GM18498 (cell line): ENCODE results near the gene FAM50B.
"Not testable (repeated sequence)": the region's sequence is repeated elsewhere in the genome, so short reads cannot be mapped to it uniquely, and the experiment has no call there.

Experiments
- ATAC-seq: cut with Tn5 transposase; IDR thresholded peaks from one replicate; pipeline ENCODE4 v1.9.1; 2021; ENCODE audit warnings: mild to moderate bottlenecking, moderate library complexity; ENCODE audit not compliant: unreplicated experiment

Gene FAM50B

DNA sequence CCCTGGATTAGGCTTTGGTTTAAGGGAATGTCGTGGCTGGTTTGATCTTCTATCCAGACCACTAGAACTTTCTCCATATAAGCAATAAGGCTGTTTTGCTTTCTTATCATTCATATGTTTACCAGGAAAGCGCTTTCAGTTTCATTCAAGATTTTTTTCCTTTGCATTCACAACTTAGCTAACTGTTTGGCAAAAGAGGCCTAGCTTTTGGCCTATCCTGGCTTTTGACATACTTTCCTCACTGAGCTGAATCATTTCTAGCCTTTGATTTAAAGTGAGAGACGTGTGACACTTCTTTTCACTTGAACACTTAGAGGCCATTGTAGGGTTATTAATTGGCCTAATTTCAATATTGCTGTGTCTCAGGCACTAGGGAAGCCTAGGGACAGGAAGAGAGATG, 1.7 kb upstream of the FAM50B start:
- no peak for ATAC-seq

- ATAC-seq, result no peak
Observed at GRCh38 chr6:3848380-3848779, 793 bp upstream of the FAM50B start.

DNA sequence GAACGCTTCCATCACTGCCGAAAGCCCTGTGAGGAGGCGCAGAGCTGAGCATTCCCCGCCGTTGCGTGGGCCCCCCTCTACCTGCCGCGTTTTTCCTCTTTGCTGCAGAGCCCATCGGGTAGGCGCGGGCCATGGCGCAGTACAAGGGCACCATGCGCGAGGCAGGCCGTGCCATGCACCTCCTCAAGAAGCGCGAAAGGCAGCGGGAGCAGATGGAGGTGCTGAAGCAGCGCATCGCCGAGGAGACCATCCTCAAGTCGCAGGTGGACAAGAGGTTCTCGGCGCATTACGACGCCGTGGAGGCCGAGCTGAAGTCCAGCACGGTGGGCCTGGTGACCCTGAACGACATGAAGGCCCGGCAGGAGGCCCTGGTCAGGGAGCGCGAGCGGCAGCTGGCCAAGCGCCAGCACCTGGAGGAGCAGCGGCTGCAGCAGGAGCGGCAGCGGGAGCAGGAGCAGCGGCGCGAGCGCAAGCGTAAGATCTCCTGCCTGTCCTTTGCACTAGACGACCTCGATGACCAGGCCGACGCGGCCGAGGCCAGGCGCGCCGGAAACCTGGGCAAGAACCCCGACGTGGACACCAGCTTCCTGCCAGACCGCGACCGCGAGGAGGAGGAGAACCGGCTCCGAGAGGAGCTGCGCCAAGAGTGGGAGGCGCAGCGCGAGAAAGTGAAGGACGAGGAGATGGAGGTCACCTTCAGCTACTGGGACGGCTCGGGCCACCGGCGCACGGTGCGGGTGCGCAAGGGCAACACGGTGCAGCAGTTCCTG, 693 bp downstream of the FAM50B start:
- ATAC-seq, result no peak

DNA sequence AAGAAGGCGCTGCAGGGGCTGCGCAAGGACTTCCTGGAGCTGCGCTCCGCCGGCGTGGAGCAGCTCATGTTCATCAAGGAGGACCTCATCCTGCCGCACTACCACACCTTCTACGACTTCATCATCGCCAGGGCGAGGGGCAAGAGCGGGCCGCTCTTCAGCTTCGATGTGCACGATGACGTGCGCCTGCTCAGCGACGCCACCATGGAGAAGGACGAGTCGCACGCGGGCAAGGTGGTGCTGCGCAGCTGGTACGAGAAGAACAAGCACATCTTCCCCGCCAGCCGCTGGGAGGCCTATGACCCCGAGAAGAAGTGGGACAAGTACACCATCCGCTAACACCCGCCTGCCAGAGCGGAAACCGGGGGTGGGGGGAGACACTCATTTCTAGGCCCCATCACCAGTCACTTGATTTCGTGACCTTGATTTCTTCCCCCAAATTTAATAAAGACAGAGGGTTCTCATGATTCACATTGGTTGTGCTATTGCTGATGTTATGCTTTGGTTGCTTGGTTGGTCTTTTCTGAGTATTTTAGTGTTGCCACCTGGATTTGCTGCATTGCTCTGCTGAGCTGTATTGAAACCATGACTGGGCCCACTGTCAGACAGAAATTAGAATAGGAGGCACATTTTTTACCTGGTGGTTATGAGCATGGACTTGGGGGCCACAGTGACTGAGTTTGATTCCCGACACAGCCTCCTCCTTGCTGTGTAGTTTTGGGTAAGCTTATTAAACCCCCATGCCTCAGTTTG, 1.5 kb downstream of the FAM50B start:
- no peak for ATAC-seq

DNA sequence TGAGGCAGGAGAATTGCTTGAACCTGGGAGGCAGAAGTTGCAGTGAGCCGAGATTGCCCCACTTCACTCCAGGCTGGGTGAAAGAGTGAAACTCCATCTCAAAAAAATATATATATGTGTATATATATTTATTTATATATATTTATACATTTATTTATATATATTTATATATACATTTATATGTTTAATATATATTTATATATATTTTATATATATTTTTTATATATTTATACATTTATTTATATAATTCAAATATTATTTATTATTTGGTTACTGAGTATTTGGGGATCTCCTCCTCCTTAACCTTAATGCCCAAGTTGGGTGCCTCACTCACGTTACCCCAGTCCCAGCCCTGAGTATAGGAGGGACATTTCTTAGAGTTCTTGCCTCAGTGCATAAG, 2.7 kb downstream of the FAM50B start:
- ATAC-seq, result no peak

DNA sequence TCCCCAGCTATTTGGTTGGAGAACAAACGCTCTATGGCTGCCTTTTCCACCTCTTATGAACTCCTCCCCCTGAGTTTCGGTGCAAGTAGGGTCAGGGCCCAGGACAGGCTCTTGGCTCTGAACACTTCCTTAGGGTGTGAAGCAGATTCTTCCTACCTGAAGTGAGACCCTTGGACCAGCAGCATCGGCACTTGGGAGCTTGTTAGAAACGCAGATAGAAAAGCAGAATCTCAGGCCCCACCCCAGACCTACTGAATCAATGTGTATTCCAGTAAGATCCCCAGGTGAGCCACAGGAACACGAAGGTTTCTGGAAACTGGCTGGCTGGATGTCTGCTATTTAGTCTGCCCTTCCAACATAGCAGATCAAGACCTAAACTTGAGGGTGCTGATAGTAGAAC, 3.2 kb downstream of the FAM50B start:
- no peak for ATAC-seq

- ATAC-seq, result no peak
Observed at GRCh38 chr6:3855866-3856265, 6.7 kb downstream of the FAM50B start.

DNA sequence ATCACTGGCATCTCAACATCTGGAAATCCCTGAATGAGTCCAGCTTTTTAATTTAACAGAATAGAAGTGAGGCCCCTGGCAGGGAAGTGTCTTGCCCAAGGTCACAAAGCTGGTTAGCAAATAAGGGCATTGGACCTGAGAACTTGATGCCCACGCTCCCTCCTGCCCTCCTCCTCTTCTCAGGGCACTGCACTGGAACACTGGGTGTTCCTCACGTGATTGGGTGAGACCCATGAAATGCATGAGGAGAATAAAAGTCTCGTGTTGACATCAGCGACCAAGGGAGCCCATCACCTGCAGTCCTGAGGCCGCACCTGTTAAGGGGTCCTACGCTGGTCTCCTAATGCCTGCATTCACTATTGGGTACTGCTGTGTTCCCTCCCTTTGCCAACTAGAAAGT, 7.4 kb downstream of the FAM50B start:
- no peak for ATAC-seq

DNA sequence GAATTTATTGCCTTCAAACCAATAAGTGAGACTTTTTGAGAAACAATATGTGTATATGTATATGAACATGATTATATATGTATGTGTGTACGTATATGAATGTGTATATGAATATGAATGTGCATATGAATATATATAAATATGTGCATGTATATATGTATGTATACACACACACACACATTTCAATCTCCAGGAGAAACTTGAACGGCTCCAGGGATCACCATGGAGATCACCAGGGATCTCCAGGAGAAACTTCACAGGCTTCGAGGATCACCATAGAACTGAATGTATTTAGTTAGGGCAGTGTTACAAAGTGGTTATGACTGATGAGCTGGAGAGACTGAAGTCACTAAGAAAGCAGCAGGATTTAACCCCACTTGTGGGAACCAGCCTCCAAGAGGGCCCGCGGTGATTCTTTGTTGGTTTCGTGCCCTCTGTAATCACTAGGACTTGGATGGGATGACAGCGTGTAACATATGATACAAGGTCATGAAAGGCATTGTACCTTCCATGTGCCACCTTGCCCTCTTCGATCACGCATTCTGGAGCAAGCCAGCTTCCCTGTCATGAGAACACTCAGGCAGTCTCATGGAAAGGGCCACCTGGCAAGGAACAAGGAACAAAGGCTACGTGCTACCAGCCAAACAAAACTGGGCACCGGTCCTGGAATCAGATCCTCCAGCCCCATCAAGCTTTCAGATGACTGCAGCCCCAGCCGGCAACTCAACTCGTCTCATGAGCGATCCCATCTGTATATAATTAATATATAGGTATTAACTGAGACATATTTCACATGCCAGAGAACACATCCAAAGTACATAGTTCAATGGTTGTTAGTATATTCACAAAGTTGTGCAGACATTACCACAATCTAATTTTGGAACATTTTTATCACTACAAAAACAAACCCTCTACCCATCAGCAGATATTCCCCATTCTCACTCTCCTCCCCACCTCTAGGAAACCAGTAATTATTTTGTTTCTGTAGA, 8.6 kb downstream of the FAM50B start:
- ATAC-seq, result no peak

DNA sequence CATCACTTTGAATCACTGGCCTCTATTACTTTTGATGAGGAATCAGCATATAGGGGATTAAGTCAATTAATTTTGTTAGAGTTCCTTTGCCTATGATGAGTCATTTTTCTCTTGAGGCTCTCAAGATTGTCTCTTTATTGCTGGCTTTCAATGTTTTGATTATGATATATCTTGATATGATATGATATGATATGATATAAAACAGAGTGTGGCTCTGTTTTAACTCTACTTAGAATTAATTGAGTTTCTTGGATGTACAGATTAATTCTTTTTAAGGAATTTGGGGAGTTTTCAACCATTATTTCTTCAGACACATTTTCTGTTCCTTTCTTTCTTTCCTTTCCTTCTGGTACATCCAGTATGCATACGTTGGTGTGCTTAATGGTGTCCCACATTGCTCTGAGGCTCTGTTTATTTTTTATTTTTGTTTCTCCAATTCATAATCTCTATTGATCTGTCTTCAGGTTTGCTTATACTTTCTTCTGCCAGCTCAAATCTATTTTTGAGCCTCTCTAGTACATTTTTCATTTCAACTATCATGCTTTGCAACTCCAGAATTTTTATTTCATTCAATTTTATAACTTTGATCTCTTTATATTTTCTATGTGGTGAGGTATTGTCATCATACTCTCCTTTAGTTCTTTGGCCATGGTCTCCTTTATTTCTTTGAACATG, 10.8 kb downstream of the FAM50B start:
- no peak for ATAC-seq

DNA sequence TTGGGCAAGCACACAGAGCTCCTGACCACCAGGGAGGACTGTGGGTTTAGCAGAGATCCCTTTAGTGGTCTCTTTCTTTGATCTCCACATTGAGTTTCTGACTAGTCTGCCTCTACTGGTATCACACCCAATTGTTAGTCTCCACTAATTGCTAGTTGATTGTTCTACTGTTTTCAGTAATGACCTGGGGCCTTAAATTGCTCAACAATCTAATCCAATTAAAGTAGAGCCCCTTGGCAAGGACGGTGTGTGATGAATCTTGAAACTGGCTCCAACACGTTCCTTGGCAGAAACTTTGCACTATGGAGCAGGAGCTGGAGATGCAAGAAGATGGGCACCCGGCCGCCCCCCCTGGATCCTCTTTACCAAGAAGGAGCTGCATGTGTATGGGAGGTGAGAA, 12.3 kb downstream of the FAM50B start:
- no peak for ATAC-seq

GRCh38 chr6:3862038-3862437, 12.9 kb downstream of the FAM50B start:
- no peak for ATAC-seq

DNA sequence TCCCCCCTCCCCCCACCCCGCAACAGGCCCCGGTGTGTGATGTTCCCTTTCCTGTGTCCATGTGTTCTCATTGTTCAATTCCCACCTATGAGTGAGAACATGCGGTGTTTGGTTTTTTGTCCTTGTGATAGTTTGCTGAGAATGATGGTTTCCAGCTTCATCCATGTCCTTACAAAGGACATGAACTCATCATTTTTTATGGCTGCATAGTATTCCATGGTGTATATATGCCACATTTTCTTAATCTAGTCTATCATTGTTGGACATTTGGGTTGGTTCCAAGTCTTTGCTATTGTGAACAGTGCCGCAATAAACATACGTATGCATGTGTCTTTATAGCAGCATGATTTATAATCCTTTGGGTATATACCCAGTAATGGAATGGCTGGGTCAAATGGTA, 14.1 kb downstream of the FAM50B start:
- ATAC-seq, result not testable (repeated sequence)

DNA sequence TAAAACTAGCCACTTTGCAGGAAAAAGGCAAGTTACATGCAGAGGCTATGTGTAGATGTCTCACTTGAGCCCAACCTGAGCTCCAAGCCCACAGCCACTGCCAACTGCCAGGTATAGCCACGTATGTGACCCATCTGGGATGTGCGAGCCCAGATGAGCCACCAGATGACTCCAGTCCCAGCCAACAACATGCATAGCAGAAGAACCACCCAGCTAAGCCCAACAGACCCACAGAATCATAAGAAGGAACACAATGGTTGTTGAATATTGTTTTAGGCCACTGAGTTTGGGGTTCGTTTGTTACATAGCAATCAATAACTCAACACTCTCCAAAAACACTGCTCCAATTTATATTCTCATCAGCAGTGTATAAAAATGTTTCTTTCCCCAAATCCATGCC, 16.3 kb downstream of the FAM50B start:
- no peak for ATAC-seq

DNA sequence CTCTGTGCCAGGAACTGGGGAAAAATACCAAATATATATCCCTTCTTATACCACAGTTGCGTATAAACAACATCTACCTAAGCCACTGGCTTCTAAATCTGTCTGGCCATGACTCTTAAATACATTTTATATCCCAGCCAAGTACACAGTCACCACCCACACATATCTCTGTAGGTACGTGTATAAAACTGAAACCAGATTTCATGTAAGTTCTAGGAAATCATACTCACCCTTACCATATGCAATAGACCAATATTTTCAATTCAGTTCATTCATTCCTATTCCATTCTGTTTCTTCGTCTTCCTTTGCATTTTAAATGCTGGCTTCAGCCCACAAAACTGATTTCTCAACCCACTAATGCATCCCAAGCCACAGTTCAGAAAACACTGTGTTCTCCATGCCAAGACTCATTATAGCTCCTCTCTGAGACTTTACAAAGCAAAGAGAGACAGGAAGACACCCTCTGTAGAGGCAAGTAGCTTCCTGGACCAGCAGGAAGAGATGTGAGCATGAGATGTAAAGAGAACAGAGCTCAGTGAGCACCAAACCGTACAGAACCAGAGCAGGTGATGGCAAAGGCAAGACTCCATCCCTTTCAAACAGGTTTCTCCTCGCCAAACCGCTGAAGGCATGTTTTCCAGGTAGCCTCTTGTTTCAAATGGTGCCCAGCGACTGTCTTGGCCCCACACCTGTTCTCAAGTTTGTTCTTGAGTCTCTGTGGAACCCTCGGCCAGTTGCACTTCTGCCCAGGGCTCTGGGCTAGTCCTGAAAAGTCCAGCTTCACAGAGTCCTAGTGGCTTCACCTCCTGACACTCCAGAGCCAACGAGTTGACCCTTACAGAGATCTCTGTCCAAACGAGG, 18.7 kb downstream of the FAM50B start:
- ATAC-seq, result no peak

DNA sequence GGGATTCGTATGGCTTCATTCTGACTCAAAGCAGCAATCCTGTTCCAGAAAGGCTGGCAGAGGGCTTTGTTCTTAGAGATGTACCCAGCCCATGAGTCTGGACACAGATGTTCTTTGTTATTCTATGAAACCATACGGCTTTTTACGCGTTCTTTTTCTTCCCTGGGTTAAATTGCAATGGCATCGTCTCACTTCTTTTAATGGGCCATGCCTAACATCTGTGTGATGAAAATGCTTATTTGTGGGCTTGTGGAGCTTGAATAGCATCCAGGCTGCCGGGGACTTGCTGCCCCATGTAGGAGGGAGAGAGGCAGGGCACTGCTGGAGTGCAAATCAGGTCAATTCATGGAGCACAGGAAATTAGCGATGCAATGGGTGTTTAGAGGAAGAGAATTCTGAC, 19.4 kb downstream of the FAM50B start:
- ATAC-seq, result no peak

DNA sequence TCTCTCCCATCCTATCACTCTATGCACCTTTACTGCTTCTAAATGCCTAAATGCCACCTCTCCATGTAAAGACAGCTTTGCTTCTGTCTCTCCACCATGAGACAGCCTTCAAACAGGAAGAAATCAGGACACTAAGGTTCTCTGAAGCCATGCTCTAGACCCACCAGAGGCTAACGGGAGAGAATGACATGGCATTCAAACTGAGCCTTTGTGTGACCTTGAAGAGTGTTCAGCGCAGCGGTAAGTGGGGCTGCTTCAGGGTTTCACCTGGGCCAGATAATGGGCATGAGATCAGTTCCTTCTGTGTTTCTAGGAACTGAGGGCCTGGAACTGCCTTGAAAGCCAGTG, 20.1 kb downstream of the FAM50B start:
- no peak for ATAC-seq

GRCh38 chr6:3869632-3870527, 20.7 kb downstream of the FAM50B start:
- no peak for ATAC-seq

GRCh38 chr6:3870528-3870925, 21.4 kb downstream of the FAM50B start:
- ATAC-seq, result no peak
